ENCODE measurements around the gene HSFX1. TPM values are rescaled to one million over a fixed set of nuclear protein-coding genes. Genes with fewer than 3 reads are reported as not detected.
"Not testable (repeated sequence)": the region's sequence is repeated elsewhere in the genome, so short reads cannot be mapped to it uniquely, and the experiment has no call there.

HSFX1 gene
- total RNA-seq, result 1.9 TPM
- long read RNA-seq, partial matches to known transcripts, result 0 of 1 reads
- long read RNA-seq, other reads (novel, unspliced or antisense), result 0 of 1 reads

GRCh38 chrX:149773768-149774167 lies at the start of gene HSFX1:
Gene HSFX1 (plus strand): TSS chrX:149774068. CDS start chrX:149774682, 614 bp downstream.
- ATAC-seq (ENCODE audit: poor library complexity); DNase-seq; intact Hi-C loops (cut with DNase I): not testable (repeated sequence)

GRCh38 chrX:149727308-149727707 lies 46.6 kb upstream of the HSFX1 start:
- DNase-seq; ATAC-seq (ENCODE audit: poor library complexity); intact Hi-C loops (cut with DNase I): not testable (repeated sequence)

GRCh38 chrX:149742269-149742668 lies 31.6 kb upstream of the HSFX1 start:
- DNase-seq; intact Hi-C loops (cut with DNase I); ATAC-seq (ENCODE audit: poor library complexity): not testable (repeated sequence)

- ATAC-seq (ENCODE audit: poor library complexity); DNase-seq; intact Hi-C loops (cut with DNase I): not testable (repeated sequence)
Observed at GRCh38 chrX:149746390-149747007, 27.4 kb upstream of the HSFX1 start.

GRCh38 chrX:149757206-149758067 lies 16.4 kb upstream of the HSFX1 start:
- intact Hi-C loops (cut with DNase I), result no loop called here
- no peak for DNase-seq
- no peak for ATAC-seq (ENCODE audit: poor library complexity)

- ATAC-seq (ENCODE audit: poor library complexity) (no peak), DNase-seq (no peak)
- intact Hi-C loops (cut with DNase I), result no loop called here
Observed at GRCh38 chrX:149758068-149758714, 15.7 kb upstream of the HSFX1 start.

GRCh38 chrX:149758715-149759078 lies 15.2 kb upstream of the HSFX1 start:
- intact Hi-C loops (cut with DNase I); ATAC-seq (ENCODE audit: poor library complexity); DNase-seq: not testable (repeated sequence)

- no peak for ATAC-seq (ENCODE audit: poor library complexity)
- intact Hi-C loops (cut with DNase I), result no loop called here
- no peak for DNase-seq
Observed at GRCh38 chrX:149759824-149760223, 14.0 kb upstream of the HSFX1 start.

- intact Hi-C loops (cut with DNase I), result no loop called here
- ATAC-seq (ENCODE audit: poor library complexity), result no peak
- no peak for DNase-seq
Observed at GRCh38 chrX:149760965-149761364, 12.9 kb upstream of the HSFX1 start.

- DNase-seq; ATAC-seq (ENCODE audit: poor library complexity); intact Hi-C loops (cut with DNase I): not testable (repeated sequence)
Observed at GRCh38 chrX:149761858-149762674, 11.8 kb upstream of the HSFX1 start.

GRCh38 chrX:149762696-149763614 lies 10.9 kb upstream of the HSFX1 start:
- DNase-seq, result no peak
- no peak for ATAC-seq (ENCODE audit: poor library complexity)
- intact Hi-C loops (cut with DNase I), result no loop called here

GRCh38 chrX:149770344-149770743 lies 3.5 kb upstream of the HSFX1 start:
- DNase-seq; intact Hi-C loops (cut with DNase I); ATAC-seq (ENCODE audit: poor library complexity): not testable (repeated sequence)

GRCh38 chrX:149773026-149773425 lies 842 bp upstream of the HSFX1 start:
- ATAC-seq (ENCODE audit: poor library complexity); intact Hi-C loops (cut with DNase I); DNase-seq: not testable (repeated sequence)

- ATAC-seq (ENCODE audit: poor library complexity); DNase-seq; intact Hi-C loops (cut with DNase I): not testable (repeated sequence)
Observed at GRCh38 chrX:149777999-149778398, 4.1 kb downstream of the HSFX1 start.

GRCh38 chrX:149781727-149782126 lies 7.9 kb downstream of the HSFX1 start, which contains the start of gene MAGEA9:
Gene MAGEA9 (plus strand): TSS chrX:149781930. CDS start chrX:149786211, 4,281 bp downstream.
- intact Hi-C loops (cut with DNase I); ATAC-seq (ENCODE audit: poor library complexity); DNase-seq: not testable (repeated sequence)

GRCh38 chrX:149795531-149795930 lies 21.7 kb downstream of the HSFX1 start:
- intact Hi-C loops (cut with DNase I); ATAC-seq (ENCODE audit: poor library complexity); DNase-seq: not testable (repeated sequence)

GRCh38 chrX:149799095-149799714 lies 25.3 kb downstream of the HSFX1 start:
- DNase-seq, result no peak
- intact Hi-C loops (cut with DNase I), result no loop called here
- no peak for ATAC-seq (ENCODE audit: poor library complexity)

Data from Right ventricle myocardium superior (tissue), 1 donor.